ENCODE measurements around the gene FABP1. TPM values are rescaled to one million over a fixed set of nuclear protein-coding genes. Genes with fewer than 3 reads are reported as not detected.

The FABP1 gene
- total RNA-seq, 4 donors from 2014 or later = not detected

GRCh38 chr2:88115825-88116518, 11.9 kb downstream of the FABP1 start:
- Histone ChIP-seq H3K4me3 (replicated peaks in 1 of 3) (no peak overlapping the region), H3K9me3 (no peaks in the 10 kb centered on the region), H3K27ac (no peak overlapping the region), H3K4me1 (no peaks in the 10 kb centered on the region), H3K27me3 (no peaks in the 10 kb centered on the region), H3K36me3 (no peaks in the 10 kb centered on the region)
- DNase-seq = no peak
- intact Hi-C loops (cut with DNase I) = no loop called here
- TF ChIP-seq CTCF (IDR thresholded peaks at IDR 0.05) (no peak), POLR2A (IDR thresholded peaks at IDR 0.05) (no peak)
- 75 to 83% methylated on average over 6 to 10 of the region's 10 CpGs for WGBS, 2 donors

GRCh38 chr2:88114889-88115288, 13.0 kb downstream of the FABP1 start:
- no peak overlapping the region for H3K4me3 ChIP-seq (replicated peaks in 1 of 3)
- H3K9me3 ChIP-seq = no peaks in the 10 kb centered on the region
- H3K36me3 ChIP-seq = no peaks in the 10 kb centered on the region
- 60 to 80% methylated on average over 5 of the region's 5 CpGs for WGBS, 2 donors
- no peaks in the 10 kb centered on the region for H3K4me1 ChIP-seq
- no peaks in the 10 kb centered on the region for H3K27me3 ChIP-seq
- H3K27ac ChIP-seq = no peak overlapping the region
- TF ChIP-seq CTCF (IDR thresholded peaks at IDR 0.05) (no peak), POLR2A (IDR thresholded peaks at IDR 0.05) (no peak)
- no peak for DNase-seq
- intact Hi-C loops (cut with DNase I) = no loop called here

GRCh38 chr2:88113069-88113468, 14.8 kb downstream of the FABP1 start:
- no peak overlapping the region for H3K27ac ChIP-seq
- H3K9me3 ChIP-seq = no peaks in the 10 kb centered on the region
- H3K4me3 ChIP-seq (replicated peaks in 1 of 3) = no peak overlapping the region
- WGBS, 2 donors = 67 to 91% methylated on average over 2 of the region's 2 CpGs
- H3K4me1 ChIP-seq = no peaks in the 10 kb centered on the region
- no peak for DNase-seq
- intact Hi-C loops (cut with DNase I) = no loop called here
- H3K36me3 ChIP-seq = no peaks in the 10 kb centered on the region
- TF ChIP-seq CTCF (IDR thresholded peaks at IDR 0.05) = no peak
- no peak for TF ChIP-seq POLR2A (IDR thresholded peaks at IDR 0.05)
- H3K27me3 ChIP-seq = no peaks in the 10 kb centered on the region

- Histone ChIP-seq H3K9me3 (no peaks in the 10 kb centered on the region), H3K36me3 (no peaks in the 10 kb centered on the region), H3K27me3 (no peaks in the 10 kb centered on the region), H3K4me1 (no peaks in the 10 kb centered on the region), H3K4me3 (replicated peaks in 1 of 3) (no peak overlapping the region), H3K27ac (no peak overlapping the region)
- WGBS, 2 donors = 36 to 44% methylated on average over 2 of the region's 2 CpGs
- DNase-seq = no peak
- intact Hi-C loops (cut with DNase I) = no loop called here
- TF ChIP-seq POLR2A (IDR thresholded peaks at IDR 0.05) (no peak), CTCF (IDR thresholded peaks at IDR 0.05) (no peak)
Observed at GRCh38 chr2:88110830-88111229, 17.0 kb downstream of the FABP1 start.

GRCh38 chr2:88108796-88109195, 19.1 kb downstream of the FABP1 start:
- Histone ChIP-seq H3K27ac (no peak overlapping the region), H3K4me3 (replicated peaks in 1 of 3) (no peak overlapping the region), H3K9me3 (no peaks in the 10 kb centered on the region), H3K36me3 (no peaks in the 10 kb centered on the region), H3K4me1 (no peaks in the 10 kb centered on the region), H3K27me3 (no peaks in the 10 kb centered on the region)
- intact Hi-C loops (cut with DNase I) = no loop called here
- 80 to 92% methylated on average over 4 of the region's 4 CpGs for WGBS, 2 donors
- DNase-seq = no peak
- TF ChIP-seq CTCF (IDR thresholded peaks at IDR 0.05) = no peak
- no peak for TF ChIP-seq POLR2A (IDR thresholded peaks at IDR 0.05)
